Measurements from ENCODE around the gene PPBP. TPM values are rescaled to one million over a fixed set of nuclear protein-coding genes. Genes with fewer than 3 reads are reported as not detected.

PPBP gene
- total RNA-seq (2014; rRNA removed; shearing (Covaris generic)), result not detected in 2 replicates

DNA sequence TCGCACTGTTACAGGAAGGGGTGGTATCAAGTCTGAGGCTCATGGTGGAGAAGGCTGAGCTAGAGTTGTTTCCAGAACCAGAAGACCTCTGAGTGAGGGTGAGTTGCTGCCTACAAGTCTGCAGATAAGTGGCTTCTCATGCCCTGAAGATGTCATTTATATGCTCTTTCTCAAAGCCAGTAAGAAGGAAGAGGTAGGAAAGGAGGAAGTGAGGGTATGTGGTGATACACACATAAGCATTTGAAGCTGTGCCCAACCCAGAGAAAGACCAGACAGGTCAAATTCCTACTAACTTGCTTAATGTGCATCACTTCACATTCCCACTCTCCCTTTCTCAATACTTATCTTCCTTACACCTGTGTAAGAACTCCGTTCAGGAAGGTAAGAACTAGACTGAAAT, at the start of gene PPBP:
Gene PPBP, minus strand, starts transcription at position 130 of the 400 bp plus-strand sequence. Its CDS starts 87 bp downstream, at position 43.
- DNase-seq (ENCODE audit: low read depth), result no peak

GRCh38 chr4:74037076-74037955, 49.3 kb upstream of the PPBP start:
- no peak for DNase-seq (ENCODE audit: low read depth)

- no peak for DNase-seq (ENCODE audit: low read depth)
These were observed 45.7 kb upstream of the PPBP start for GRCh38 chr4:74033739-74034138.

GRCh38 chr4:74032064-74032463, 44.1 kb upstream of the PPBP start:
- DNase-seq (ENCODE audit: low read depth), result peak; percentile 19

DNA sequence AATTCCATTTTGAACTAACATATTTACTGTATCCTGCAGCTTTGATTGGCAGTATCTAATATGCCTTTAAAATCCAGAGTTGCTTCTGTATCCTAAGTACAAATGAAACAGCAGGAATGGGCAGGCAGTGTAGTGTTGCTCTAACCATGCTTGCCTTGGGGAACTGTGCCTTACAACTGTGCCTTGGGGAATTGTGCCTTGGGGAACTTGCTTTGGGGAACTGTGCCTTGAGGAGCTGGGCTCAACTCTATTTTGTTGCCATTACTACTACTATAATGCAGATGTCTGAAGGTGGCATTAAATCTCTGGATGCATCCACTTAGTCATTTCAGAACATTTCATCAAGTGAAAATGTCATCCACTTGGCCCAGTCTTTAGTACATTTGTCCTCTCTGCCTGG, 43.6 kb upstream of the PPBP start:
- no peak for DNase-seq (ENCODE audit: low read depth)

DNA sequence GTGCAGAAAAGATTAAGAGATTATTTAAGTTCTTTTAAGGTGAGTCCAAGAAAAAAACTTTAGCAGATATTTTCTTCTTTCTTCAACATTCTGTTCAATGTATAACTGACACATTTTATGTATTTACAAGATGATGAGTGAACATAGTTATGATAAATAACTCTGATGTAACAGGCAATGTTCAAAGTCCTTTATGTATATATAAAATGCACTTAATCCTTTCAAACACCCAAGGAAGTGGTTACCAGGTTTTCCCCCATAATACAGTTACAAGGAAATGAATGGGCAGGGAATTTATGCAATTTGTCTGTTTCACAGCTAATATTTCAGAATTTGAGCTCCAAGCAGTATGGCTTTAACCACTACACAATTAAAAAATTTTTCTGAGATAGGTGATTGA, 42.3 kb upstream of the PPBP start:
- no peak for DNase-seq (ENCODE audit: low read depth)

GRCh38 chr4:74028504-74028903, 40.5 kb upstream of the PPBP start:
- DNase-seq (ENCODE audit: low read depth), result no peak

- DNase-seq (ENCODE audit: low read depth), result no peak
These were observed 35.7 kb upstream of the PPBP start for GRCh38 chr4:74023709-74024108.

DNA sequence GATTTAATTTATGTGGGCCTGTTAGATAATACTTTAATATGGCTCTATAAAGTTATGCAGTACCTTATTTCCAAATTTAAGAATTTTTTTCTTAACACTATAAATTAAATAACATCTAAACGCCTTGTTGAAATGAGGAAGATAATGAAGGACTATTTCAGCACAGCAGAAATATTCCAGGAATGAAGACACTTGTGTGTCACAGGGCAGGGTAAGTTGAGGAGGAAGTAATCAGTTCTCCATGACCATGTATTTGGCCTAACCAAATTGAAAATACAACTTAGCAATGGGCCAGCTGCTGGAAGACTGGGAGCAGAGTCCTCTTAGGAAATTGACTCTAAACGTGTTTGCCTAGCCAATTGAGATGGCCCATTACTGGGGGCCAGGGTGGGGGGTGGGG, 33.6 kb upstream of the PPBP start:
- DNase-seq (ENCODE audit: low read depth), result no peak

GRCh38 chr4:74018771-74019170, 30.8 kb upstream of the PPBP start:
- DNase-seq (ENCODE audit: low read depth), result no peak

GRCh38 chr4:74018116-74018515, 30.1 kb upstream of the PPBP start:
- DNase-seq (ENCODE audit: low read depth), result no peak

- DNase-seq (ENCODE audit: low read depth), result no peak
These were observed 28.1 kb upstream of the PPBP start for GRCh38 chr4:74016068-74016467.

GRCh38 chr4:74015126-74015780, 27.3 kb upstream of the PPBP start:
- no peak for DNase-seq (ENCODE audit: low read depth)

GRCh38 chr4:74014332-74014731, 26.3 kb upstream of the PPBP start:
- no peak for DNase-seq (ENCODE audit: low read depth)

- DNase-seq (ENCODE audit: low read depth), result no peak
These were observed 25.3 kb upstream of the PPBP start for GRCh38 chr4:74013264-74013663.

DNA sequence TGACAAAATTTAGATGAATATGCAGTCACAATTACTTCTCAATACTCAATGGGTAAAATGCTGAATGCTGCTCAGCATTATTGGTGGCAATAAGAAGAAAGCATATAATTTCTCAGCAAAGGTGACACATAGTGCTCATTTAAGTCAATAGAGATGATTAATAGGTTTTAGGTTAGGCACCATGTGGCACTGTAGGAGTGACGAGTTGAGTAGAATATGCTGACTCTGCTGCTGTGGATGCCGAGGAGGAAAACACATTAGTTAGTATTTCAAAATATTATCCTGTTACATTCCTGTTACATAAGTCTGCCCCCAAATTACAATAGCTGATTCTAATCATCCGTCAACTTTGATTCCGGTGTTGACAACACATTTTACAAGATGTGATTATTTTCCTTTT, 24.1 kb upstream of the PPBP start:
- no peak for DNase-seq (ENCODE audit: low read depth)

DNA sequence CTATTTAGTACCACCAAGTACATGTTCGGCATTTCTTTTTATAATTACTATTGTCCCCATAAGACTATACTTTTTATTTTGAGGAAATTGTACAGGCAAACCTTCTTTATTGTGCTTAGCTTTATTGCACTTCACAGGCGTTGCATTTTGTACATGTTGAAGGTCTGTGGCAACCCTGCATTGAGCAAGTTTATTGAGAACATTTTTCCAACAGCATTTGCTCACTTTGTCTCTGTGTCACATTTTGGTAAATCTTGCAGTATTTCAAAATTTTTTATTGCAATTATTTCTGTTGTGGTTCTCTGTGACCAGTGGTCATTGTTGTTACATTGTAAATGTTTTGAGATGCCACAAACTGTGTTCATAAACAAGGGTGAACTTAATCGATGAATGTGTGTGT, 21.3 kb upstream of the PPBP start:
- no peak for DNase-seq (ENCODE audit: low read depth)

DNA sequence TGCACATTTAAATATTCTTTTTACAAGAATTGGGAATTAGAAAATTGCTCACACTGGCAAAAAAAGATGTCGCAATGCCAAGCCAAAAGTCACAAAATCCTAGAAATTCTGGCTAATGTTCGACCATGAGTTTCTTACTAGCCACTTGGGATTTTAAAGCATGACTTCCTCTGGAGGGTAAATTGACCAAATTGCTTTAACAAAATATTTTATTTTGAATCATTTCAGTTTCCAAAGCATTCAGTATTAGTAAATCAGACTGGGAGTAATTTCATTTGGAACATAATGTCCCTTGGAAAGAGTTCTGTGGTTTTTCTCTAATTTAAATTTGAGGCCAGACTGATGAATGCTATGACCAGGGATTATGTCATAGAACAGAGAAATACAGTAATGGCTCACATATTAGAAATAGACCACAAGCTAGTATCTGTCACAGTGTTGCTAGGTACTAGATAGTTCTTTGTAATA, 18.1 kb upstream of the PPBP start:
- no peak for DNase-seq (ENCODE audit: low read depth)

GRCh38 chr4:74005528-74005927, 17.5 kb upstream of the PPBP start:
- DNase-seq (ENCODE audit: low read depth), result no peak

- no peak for DNase-seq (ENCODE audit: low read depth)
These were observed 16.7 kb upstream of the PPBP start for GRCh38 chr4:74004668-74005067.

DNA sequence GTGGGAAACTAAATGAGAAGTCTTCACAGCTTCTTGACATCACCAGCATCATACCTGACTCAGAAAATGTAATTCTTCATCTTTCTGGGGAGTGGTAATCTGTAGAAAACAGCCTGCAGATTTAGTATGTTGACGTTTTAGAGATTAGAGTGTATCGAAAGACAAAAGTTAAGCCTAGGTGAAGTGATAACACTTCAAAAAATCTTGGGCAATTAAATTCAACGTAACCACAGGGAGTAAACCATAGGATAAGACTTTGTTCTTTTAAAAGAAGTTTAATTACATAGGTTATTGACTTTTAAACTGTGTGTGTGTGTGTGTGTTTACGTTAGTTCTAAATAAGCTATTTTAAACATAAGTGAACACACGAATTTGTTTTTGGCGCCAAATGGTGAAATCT, 12.3 kb upstream of the PPBP start:
- no peak for DNase-seq (ENCODE audit: low read depth)

GRCh38 chr4:73998040-73999011, 10.3 kb upstream of the PPBP start, which contains the start of gene CXCL5:
TSS of gene CXCL5 (minus strand) at chr4:73998677. CDS start at chr4:73998581, 96 bp downstream.
- DNase-seq (ENCODE audit: low read depth), result no peak

All from Daoy (cell line).